Gastroesophageal sphincter (tissue), 4 donors: ENCODE measurements around the gene TMPRSS3. TPM values are rescaled to one million over a fixed set of nuclear protein-coding genes. Genes with fewer than 3 reads are reported as not detected.

Source experiments
- ATAC-seq: fragments of 150-250 bp; one replicate; pipeline ENCODE4 v1.9.1; 2016; ENCODE audit warnings: mild to moderate bottlenecking, moderate library complexity
- H3K27ac ChIP-seq, 4 donors: fragments of 200-600 bp; sonication (generic) in 3 of 4; 1 replicate in 3 of 4; 2 replicates in 1 of 4; pipeline ENCODE4 v1.5.1; 2016 to 2019
- H3K27me3 ChIP-seq: fragments of 200-600 bp; sonication (generic); one replicate; pipeline ENCODE4 v1.5.1; 2019
- H3K36me3 ChIP-seq, 2 donors: fragments of 200-600 bp; sonication (generic); one replicate each; pipeline ENCODE4 v1.5.1; 2019; ENCODE audit warnings: control low read depth in 1 of 2
- H3K4me1 ChIP-seq, 3 donors: fragments of 200-600 bp; sonication (generic); 1 replicate in 2 of 3; 2 replicates in 1 of 3; pipeline ENCODE4 v1.5.1; 2016 to 2019; ENCODE audit warnings: control low read depth in 2 of 3
- H3K4me3 ChIP-seq, 2 donors: fragments of 200-600 bp; sonication (generic); one replicate each; pipeline ENCODE4 v1.5.1; 2019; ENCODE audit warnings: mild to moderate bottlenecking in 1 of 2, moderate library complexity in 1 of 2
- H3K9me3 ChIP-seq, 3 donors: fragments of 200-600 bp; sonication (generic); one replicate each; pipeline ENCODE4 v1.5.1; 2017 to 2019; ENCODE audit warnings: control low read depth in 2 of 3
- EP300 ChIP-seq: sonication (generic); formaldehyde crosslinking; IDR thresholded peaks from one replicate; pipeline ENCODE4 v1.6.1; 2017; ENCODE audit warnings: antibody characterized with exemption, mild to moderate bottlenecking
- POLR2A ChIP-seq, 2 donors: fragments of 450-650 bp; IDR thresholded peaks; one replicate each; pipeline ENCODE4 v1.6.1; 2017; ENCODE audit warnings: antibody characterized with exemption in 2 of 2, mild to moderate bottlenecking in 2 of 2, moderate library complexity in 1 of 2
- POLR2AphosphoS5 ChIP-seq: sonication (generic); formaldehyde crosslinking; IDR thresholded peaks from one replicate; pipeline ENCODE4 v1.6.1; 2017; ENCODE audit warnings: antibody characterized with exemption
- WGBS, 2 donors: methylation state at CpG; one replicate each; pipeline ENCODE4 v1.1.5; 2018; ENCODE audit warnings: low coverage in 1 of 2; 5-methylcytosine and 5-hydroxymethylcytosine counted together
- small RNA-seq, 4 donors: library from RNA; depleted of rRNA; stranded (forward); fragments of <200 nt; gene quantifications; one replicate each; pipeline ENCODE3, GENCODE V24; 2016
- total RNA-seq, 4 donors: library from RNA; depleted of rRNA; stranded (reverse); fragments of >200 nt; gene quantifications; one replicate each; pipeline ENCODE4 v1.1.0, GENCODE V29; 2016
- TF ChIP-seq, protein P1 (sequence below), 4 experiments: fragments of 200-600 bp in 2 of 4; fragments of 450-650 bp in 2 of 4; sonication (generic) in 1 of 4; IDR thresholded peaks; one replicate each; pipeline ENCODE4 v1.5.1; 2017 to 2019; ENCODE audit warnings: antibody characterized with exemption in 4 of 4, mild to moderate bottlenecking in 2 of 4, moderate library complexity in 2 of 4

TMPRSS3 gene
- total RNA-seq, 4 donors from 2014 or later = 0.52 TPM; not detected in 3

DNA sequence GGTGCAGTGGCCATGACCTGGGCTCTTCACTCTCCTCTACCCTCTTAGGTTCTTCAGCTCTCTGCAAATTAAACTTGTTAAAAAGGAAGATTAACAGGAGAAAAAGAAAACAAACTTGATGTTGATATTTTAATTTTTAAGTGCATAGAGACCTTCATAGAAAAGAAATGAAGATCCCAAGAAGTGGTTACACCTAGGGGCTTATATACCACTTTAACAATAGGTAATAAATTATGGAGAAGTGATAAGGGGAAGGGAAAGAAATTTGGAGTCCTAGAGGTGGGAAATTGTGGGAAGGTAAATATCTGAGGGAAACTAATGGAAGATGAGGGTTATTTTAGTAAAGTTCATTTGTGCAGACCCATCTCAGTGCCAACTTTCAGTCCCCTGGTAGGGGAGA, 64.2 kb downstream of the TMPRSS3 start:
- no peak for ATAC-seq

DNA sequence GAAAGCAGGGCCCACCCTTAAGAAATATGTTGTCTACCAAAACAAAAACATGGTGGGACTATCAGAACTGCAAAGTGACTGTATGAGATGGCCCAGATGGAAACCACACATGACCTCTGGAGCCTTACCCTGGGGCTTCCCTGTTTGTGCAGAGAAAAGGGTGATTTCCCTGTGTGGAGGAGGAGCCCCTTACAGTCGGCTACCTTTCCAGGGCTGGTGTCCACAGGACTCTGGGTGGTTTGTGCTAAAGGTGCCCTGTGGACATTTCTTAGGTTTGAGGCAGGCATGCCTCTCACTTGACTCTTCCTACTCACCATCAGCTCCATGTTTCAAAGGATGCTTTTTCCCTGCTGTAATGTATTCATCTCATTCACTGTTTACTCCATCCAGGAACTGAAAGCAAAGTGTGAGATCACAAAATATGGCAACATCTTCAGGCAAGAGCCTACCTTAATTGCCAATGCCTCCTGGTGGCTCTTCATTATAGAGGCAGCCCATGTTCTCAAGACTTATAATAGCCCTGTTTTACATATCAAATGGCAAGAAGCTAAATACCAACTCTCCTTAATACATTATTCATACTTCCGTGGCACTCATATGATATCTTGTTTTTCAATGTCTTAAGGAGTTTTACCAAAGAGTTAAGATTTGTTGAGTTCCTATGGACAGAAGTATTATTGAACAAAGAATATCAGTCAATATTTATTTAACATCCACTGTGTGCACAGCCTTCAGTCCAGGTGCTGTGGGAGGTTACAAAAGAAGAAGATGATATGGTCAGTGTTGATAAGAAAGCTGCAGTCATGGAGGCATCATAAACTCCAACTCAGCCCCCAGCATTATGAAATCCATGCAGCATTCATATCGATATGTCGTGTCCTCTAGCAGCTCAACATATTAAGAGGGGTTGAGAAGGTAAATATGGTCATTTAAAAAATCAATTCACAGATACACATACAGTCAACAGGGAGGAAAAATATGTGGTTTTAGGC, 65.2 kb downstream of the TMPRSS3 start:
- Histone ChIP-seq H3K27me3 (peaks cover 44% of the 10 kb centered on the region), H3K36me3 (no peaks in the 10 kb centered on the region), H3K9me3 (peaks cover 0 to 18% (median 0%) of the 10 kb centered on the region in 3 donors), H3K4me3 (no peak overlapping the region), H3K4me1 (no peaks in the 10 kb centered on the region), H3K27ac (no peak overlapping the region)
- no peak for TF ChIP-seq EP300
- TF ChIP-seq, protein P1, sequence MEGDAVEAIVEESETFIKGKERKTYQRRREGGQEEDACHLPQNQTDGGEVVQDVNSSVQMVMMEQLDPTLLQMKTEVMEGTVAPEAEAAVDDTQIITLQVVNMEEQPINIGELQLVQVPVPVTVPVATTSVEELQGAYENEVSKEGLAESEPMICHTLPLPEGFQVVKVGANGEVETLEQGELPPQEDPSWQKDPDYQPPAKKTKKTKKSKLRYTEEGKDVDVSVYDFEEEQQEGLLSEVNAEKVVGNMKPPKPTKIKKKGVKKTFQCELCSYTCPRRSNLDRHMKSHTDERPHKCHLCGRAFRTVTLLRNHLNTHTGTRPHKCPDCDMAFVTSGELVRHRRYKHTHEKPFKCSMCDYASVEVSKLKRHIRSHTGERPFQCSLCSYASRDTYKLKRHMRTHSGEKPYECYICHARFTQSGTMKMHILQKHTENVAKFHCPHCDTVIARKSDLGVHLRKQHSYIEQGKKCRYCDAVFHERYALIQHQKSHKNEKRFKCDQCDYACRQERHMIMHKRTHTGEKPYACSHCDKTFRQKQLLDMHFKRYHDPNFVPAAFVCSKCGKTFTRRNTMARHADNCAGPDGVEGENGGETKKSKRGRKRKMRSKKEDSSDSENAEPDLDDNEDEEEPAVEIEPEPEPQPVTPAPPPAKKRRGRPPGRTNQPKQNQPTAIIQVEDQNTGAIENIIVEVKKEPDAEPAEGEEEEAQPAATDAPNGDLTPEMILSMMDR (IDR thresholded peaks at IDR 0.05) = no peak
- TF ChIP-seq POLR2AphosphoS5 = no peak
- no peak for TF ChIP-seq POLR2A (IDR thresholded peaks at IDR 0.05)
- 72 to 93% methylated on average over 4 of the region's 4 CpGs for WGBS, 2 donors
- no peak for ATAC-seq

More for the DNA sequence above, 64.2 kb downstream of the TMPRSS3 start:
- Histone ChIP-seq H3K4me3 (no peak overlapping the region), H3K27ac (no peak overlapping the region), H3K36me3 (no peaks in the 10 kb centered on the region), H3K4me1 (no peaks in the 10 kb centered on the region), H3K9me3 (peaks cover 0 to 18% (median 0%) of the 10 kb centered on the region in 3 donors), H3K27me3 (peaks cover 48% of the 10 kb centered on the region)
- no peak for TF ChIP-seq EP300
- TF ChIP-seq POLR2AphosphoS5 = no peak
- no peak for TF ChIP-seq POLR2A (IDR thresholded peaks at IDR 0.05)
- TF ChIP-seq, protein P1 (IDR thresholded peaks at IDR 0.05) = no peak

GRCh38 chr21:42324896-42325295, 71.0 kb downstream of the TMPRSS3 start:
- peaks cover 15% of the 10 kb centered on the region for H3K27me3 ChIP-seq
- ATAC-seq = no peak
- H3K27ac ChIP-seq = no peak overlapping the region
- TF ChIP-seq EP300 = no peak
- no peak for TF ChIP-seq POLR2A (IDR thresholded peaks at IDR 0.05)
- TF ChIP-seq, protein P1 (IDR thresholded peaks at IDR 0.05) = no peak
- TF ChIP-seq POLR2AphosphoS5 = no peak
- no peaks in the 10 kb centered on the region for H3K36me3 ChIP-seq
- H3K4me3 ChIP-seq = no peak overlapping the region
- H3K4me1 ChIP-seq = no peaks in the 10 kb centered on the region
- 78 to 86% methylated on average over 3 to 5 of the region's 6 CpGs for WGBS, 2 donors
- no peaks in the 10 kb centered on the region for H3K9me3 ChIP-seq

Small RNA genes lying within 50 kb of the gene (small RNA-seq; reads per million reads assigned to genes)
- 0 reads per million in 4 donors for gene RNU6-1149P

Other genes starting within 250 kb of the TMPRSS3 start
- gene ABCG1, start 176.9 kb downstream of the TMPRSS3 start, total RNA-seq = 10 to 100 TPM; 15.9 to 21.8 (median 18.0) TPM
- gene TFF3, start 80.6 kb downstream of the TMPRSS3 start, total RNA-seq = 10 to 100 TPM in 2 of 4 donors, 1 to 10 TPM in 2; 6.4 to 18.2 (median 10.5) TPM
- not detected for gene TFF2, start 45.1 kb downstream of the TMPRSS3 start, total RNA-seq
- not detected for gene TFF1, start 29.5 kb downstream of the TMPRSS3 start, total RNA-seq
- under 1 TPM in 1 of 4 donors, not detected in 3; 0.40 TPM for gene UBASH3A, start 7.8 kb upstream of the TMPRSS3 start, total RNA-seq
- gene RSPH1, start 100.2 kb upstream of the TMPRSS3 start, total RNA-seq = 1 to 10 TPM in 2 of 4 donors, under 1 TPM in 1, not detected in 1; 0.99 to 1.9 (median 1.9) TPM
- 1 to 10 TPM; 3.7 to 7.8 (median 4.3) TPM for gene SLC37A1, start 117.8 kb upstream of the TMPRSS3 start, total RNA-seq